DND-41 (cell line): ENCODE results near the gene RAPGEF5.

ENCODE experiments used
- ATAC-seq: fragments of 200-7000 bp; cut with Tn5 transposase; 3 replicates; pipeline ENCODE4 v1.9.1; 2021; ENCODE audit warnings: low read depth; ENCODE audit not compliant: insufficient read depth
- DNase-seq: peaks from one replicate; pipeline ENCODE4 v3.0.0-alpha.2; 2020
- H2AFZ ChIP-seq: 2 replicates; pipeline ENCODE4 v1.6.0; 2012; ENCODE audit warnings: low read depth, low read length
- H3K27ac ChIP-seq: 2 replicates; pipeline ENCODE4 v1.5.1; 2012; ENCODE audit warnings: low read length, inconsistent platforms
- H3K27me3 ChIP-seq: fragments of 200-600 bp; sonication (generic); 2 replicates; pipeline ENCODE4 v1.6.0; 2012; ENCODE audit warnings: low read length, mild to moderate bottlenecking, inconsistent platforms; ENCODE audit not compliant: insufficient read depth, poor library complexity
- H3K36me3 ChIP-seq: 2 replicates; pipeline ENCODE4 v1.5.1; 2012; ENCODE audit warnings: low read length, inconsistent platforms; ENCODE audit not compliant: insufficient read depth
- H3K4me1 ChIP-seq: 2 replicates; pipeline ENCODE4 v1.5.1; 2012; ENCODE audit warnings: mild to moderate bottlenecking, low read length; ENCODE audit not compliant: insufficient read depth
- H3K4me2 ChIP-seq: 2 replicates; pipeline ENCODE4 v1.6.0; 2012; ENCODE audit warnings: mild to moderate bottlenecking, moderate library complexity, low read length, inconsistent platforms; ENCODE audit not compliant: insufficient read depth
- H3K4me3 ChIP-seq, 2 experiments: fragments of 200-600 bp in 1 of 2; shearing (Covaris generic) in 1 of 2; 2 replicates each; pipeline ENCODE4 v1.5.1; 2012 to 2016; ENCODE audit warnings: inconsistent platforms in 2 of 2, low read length in 2 of 2, mild to moderate bottlenecking in 2 of 2, low read depth in 1 of 2, moderate library complexity in 1 of 2
- H3K79me2 ChIP-seq: 2 replicates; pipeline ENCODE4 v1.6.0; 2012; ENCODE audit warnings: low read length, inconsistent platforms; ENCODE audit not compliant: insufficient read depth
- H3K9ac ChIP-seq: 2 replicates; pipeline ENCODE4 v1.6.0; 2012; ENCODE audit warnings: low read depth, mild to moderate bottlenecking, inconsistent platforms, low read length, moderate library complexity
- H3K9me3 ChIP-seq: 2 replicates; pipeline ENCODE4 v1.5.1; 2012; ENCODE audit warnings: low read length, moderate library complexity, mild to moderate bottlenecking, inconsistent platforms; ENCODE audit not compliant: insufficient read depth, severe bottlenecking
- H4K20me1 ChIP-seq: 2 replicates; pipeline ENCODE4 v1.6.0; 2012; ENCODE audit warnings: low read length; ENCODE audit not compliant: insufficient read depth
- CTCF ChIP-seq: IDR thresholded peaks from 2 replicates; pipeline ENCODE4 v1.5.1; 2012; ENCODE audit warnings: borderline replicate concordance, low read length, moderate library complexity, mild to moderate bottlenecking; ENCODE audit not compliant: poor library complexity, severe bottlenecking; ENCODE audit errors: extremely low read depth
- EZH2 ChIP-seq: IDR thresholded peaks from 3 replicates; pipeline ENCODE4 v1.6.1; 2012; ENCODE audit warnings: borderline replicate concordance, low read depth, mild to moderate bottlenecking, moderate library complexity, low read length, inconsistent platforms; ENCODE audit not compliant: severe bottlenecking

The RAPGEF5 gene

GRCh38 chr7:22173685-22174573, 183.0 kb downstream of the RAPGEF5 start:
- no peaks in the 10 kb centered on the region for H4K20me1 ChIP-seq
- no peaks in the 10 kb centered on the region for H3K9me3 ChIP-seq
- TF ChIP-seq CTCF: no peak
- no peak for TF ChIP-seq EZH2
- peak overlapping the region; percentile 14; the same call in 1 of the 2 replicates for H2AFZ ChIP-seq
- ATAC-seq (peak; percentile 96), DNase-seq (peak; percentile 81)
- peaks cover 31% of the 10 kb centered on the region for H3K36me3 ChIP-seq
- H3K27ac ChIP-seq: peak overlapping the region; percentile 87
- H3K4me1 ChIP-seq: peaks cover 55% of the 10 kb centered on the region
- peaks cover 2% of the 10 kb centered on the region; the same call in 1 of the 2 replicates for H3K79me2 ChIP-seq
- H3K27me3 ChIP-seq: no peaks in the 10 kb centered on the region
- peak overlapping the region in 1 of 2 experiments; percentile 34; a peak in 2 of 4 replicates for H3K4me3 ChIP-seq
- H3K9ac ChIP-seq: peak overlapping the region; percentile 48
- peak overlapping the region; percentile 54 for H3K4me2 ChIP-seq

GRCh38 chr7:22168129-22168634, 188.8 kb downstream of the RAPGEF5 start:
- no peaks in the 10 kb centered on the region for H3K27me3 ChIP-seq
- DNase-seq (no peak), ATAC-seq (no peak)
- TF ChIP-seq CTCF: no peak
- H3K36me3 ChIP-seq: peaks cover 36% of the 10 kb centered on the region; the same call in 1 of the 2 replicates
- no peaks in the 10 kb centered on the region for H4K20me1 ChIP-seq
- H3K4me2 ChIP-seq: no peak overlapping the region
- H3K79me2 ChIP-seq: no peaks in the 10 kb centered on the region; the same call in 1 of the 2 replicates
- peaks cover 8% of the 10 kb centered on the region for H3K4me1 ChIP-seq
- peak overlapping the region; percentile 24; the same call in 1 of the 2 replicates for H3K27ac ChIP-seq
- no peak overlapping the region for H2AFZ ChIP-seq
- H3K4me3 ChIP-seq: no peak overlapping the region
- no peak overlapping the region for H3K9ac ChIP-seq
- no peaks in the 10 kb centered on the region for H3K9me3 ChIP-seq

GRCh38 chr7:22167482-22167881, 189.5 kb downstream of the RAPGEF5 start:
- Histone ChIP-seq H2AFZ (no peak overlapping the region), H3K9ac (no peak overlapping the region), H3K4me3 (no peak overlapping the region), H3K27me3 (no peaks in the 10 kb centered on the region), H3K79me2 (no peaks in the 10 kb centered on the region), H3K36me3 (peaks cover 40% of the 10 kb centered on the region; the same call in 1 of the 2 replicates), H3K4me2 (no peak overlapping the region), H3K27ac (no peak overlapping the region), H3K9me3 (no peaks in the 10 kb centered on the region), H4K20me1 (no peaks in the 10 kb centered on the region), H3K4me1 (peaks cover under 1% of the 10 kb centered on the region; the same call in 1 of the 2 replicates)
- ATAC-seq (no peak), DNase-seq (no peak)
- TF ChIP-seq EZH2: no peak
- TF ChIP-seq CTCF: no peak
